ENCODE data around the gene OSBPL8. TPM values are rescaled to one million over a fixed set of nuclear protein-coding genes. Genes with fewer than 3 reads are reported as not detected.

OSBPL8 gene
- total and polyA plus RNA-seq, 2 donors (not counting 1 experiment from before 2014, with no cell fraction given) = 11.1 to 112 TPM

GRCh38 chr12:76542908-76543307, 16.7 kb downstream of the OSBPL8 start:
- POLR2A ChIA-PET = interaction anchor here (1.1 kb wide), 1 partner anchor 16 kb away, joined by 3 read pairs; no protein-coding TSS in a partner anchor
- CTCF ChIA-PET = no interaction called here
- TF ChIP-seq CTCF (IDR thresholded peaks at IDR 0.05) = no peak
- no peak for TF ChIP-seq EZH2 (IDR thresholded peaks at IDR 0.05; ENCODE audit: borderline replicate concordance, insufficient read depth, low read depth, low read length, poor library complexity, severe bottlenecking)
- H2AFZ ChIP-seq (ENCODE audit: insufficient read depth, low read depth, low read length, poor library complexity, severe bottlenecking) = no peak overlapping the region
- H3K4me1 ChIP-seq (ENCODE audit: control insufficient read depth in 2 of 2, insufficient read depth in 2 of 2, low read length in 2 of 2) = peaks cover 5 to 20% of the 10 kb centered on the region in 2 donors
- Mint-ChIP-seq H3K4me3 (no peak overlapping the region), H3K27ac (no peak overlapping the region), H3K9me3 (ENCODE audit: insufficient read depth) (no peaks in the 10 kb centered on the region), H3K4me1 (peaks cover 52% of the 10 kb centered on the region), H3K27me3 (no peaks in the 10 kb centered on the region)
- H3K9ac ChIP-seq (ENCODE audit: low read length) = no peak overlapping the region
- intact Hi-C loops (cut with micrococcal nuclease) = no loop called here
- H3K27ac ChIP-seq (ENCODE audit: low read length in 2 of 2) = no peak overlapping the region
- WGBS (ENCODE audit: insufficient coverage) = no CpG with 5 or more reads among the region's 5 CpGs
- H3K79me2 ChIP-seq (ENCODE audit: control insufficient read depth, insufficient read depth, low read length) = peaks cover 98% of the 10 kb centered on the region
- no peak overlapping the region for H3K4me2 ChIP-seq (replicated peaks; ENCODE audit: low read depth, low read length, poor library complexity, severe bottlenecking)
- no peaks in the 10 kb centered on the region for H3K36me3 ChIP-seq (replicated peaks in 1 of 2; ENCODE audit: control extremely low read depth in 1 of 2, control insufficient read depth in 1 of 2, extremely low read depth in 1 of 2, insufficient read depth in 2 of 2, low read length in 1 of 2)
- H4K20me1 ChIP-seq (ENCODE audit: control insufficient read depth, insufficient read depth, low read length, poor library complexity, severe bottlenecking) = peaks cover 69% of the 10 kb centered on the region
- DNase-seq (no peak), ATAC-seq (ENCODE audit: low read depth) (no peak)
- no peak overlapping the region for H3K4me3 ChIP-seq (ENCODE audit: control extremely low read depth in 1 of 5, extremely low read depth in 1 of 5, insufficient read depth in 1 of 5, low read depth in 2 of 5, low read length in 4 of 5)
- no peaks in the 10 kb centered on the region for H3K9me3 ChIP-seq (ENCODE audit: control extremely low read depth in 1 of 3, control insufficient read depth in 2 of 3, insufficient read depth in 1 of 3, low read length in 2 of 3)
- no peaks in the 10 kb centered on the region for H3K27me3 ChIP-seq (replicated peaks in 1 of 4; ENCODE audit: control extremely low read depth in 1 of 4, control insufficient read depth in 3 of 4, insufficient read depth in 4 of 4, low read length in 3 of 4)

- no peak overlapping the region for H3K4me2 ChIP-seq (replicated peaks; ENCODE audit: low read depth, low read length, poor library complexity, severe bottlenecking)
- no peak overlapping the region for H2AFZ ChIP-seq (ENCODE audit: insufficient read depth, low read depth, low read length, poor library complexity, severe bottlenecking)
- H3K9me3 Mint-ChIP-seq (ENCODE audit: insufficient read depth) = no peaks in the 10 kb centered on the region
- H3K27me3 Mint-ChIP-seq = no peaks in the 10 kb centered on the region
- peaks cover 5 to 13% of the 10 kb centered on the region in 2 donors for H3K4me1 ChIP-seq (ENCODE audit: control insufficient read depth in 2 of 2, insufficient read depth in 2 of 2, low read length in 2 of 2)
- WGBS (ENCODE audit: insufficient coverage) = 100% methylated on average over 5 of the region's 6 CpGs
- H3K9me3 ChIP-seq (ENCODE audit: control extremely low read depth in 1 of 3, control insufficient read depth in 2 of 3, insufficient read depth in 1 of 3, low read length in 2 of 3) = peaks cover 0 to 2% (median 0%) of the 10 kb centered on the region in 3 donors
- H3K27ac Mint-ChIP-seq = no peak overlapping the region
- no peak overlapping the region for H3K9ac ChIP-seq (ENCODE audit: low read length)
- no peak overlapping the region for H3K4me3 Mint-ChIP-seq
- peaks cover 3 to 7% of the 10 kb centered on the region in 2 experiments for H3K36me3 ChIP-seq (replicated peaks in 1 of 2; ENCODE audit: control extremely low read depth in 1 of 2, control insufficient read depth in 1 of 2, extremely low read depth in 1 of 2, insufficient read depth in 2 of 2, low read length in 1 of 2)
- no peak overlapping the region for H3K4me3 ChIP-seq (ENCODE audit: control extremely low read depth in 1 of 5, extremely low read depth in 1 of 5, insufficient read depth in 1 of 5, low read depth in 2 of 5, low read length in 4 of 5)
- TF ChIP-seq EZH2 (IDR thresholded peaks at IDR 0.05; ENCODE audit: borderline replicate concordance, insufficient read depth, low read depth, low read length, poor library complexity, severe bottlenecking) (no peak), CTCF (IDR thresholded peaks at IDR 0.05) (no peak)
- CTCF ChIA-PET = no interaction called here
- H3K27ac ChIP-seq (ENCODE audit: low read length in 2 of 2) = no peak overlapping the region
- ATAC-seq (ENCODE audit: low read depth) (no peak), DNase-seq (no peak)
- POLR2A ChIA-PET = no interaction called here
- peaks cover 43% of the 10 kb centered on the region for H4K20me1 ChIP-seq (ENCODE audit: control insufficient read depth, insufficient read depth, low read length, poor library complexity, severe bottlenecking)
- peaks cover 37% of the 10 kb centered on the region for H3K4me1 Mint-ChIP-seq
- no peaks in the 10 kb centered on the region for H3K27me3 ChIP-seq (replicated peaks in 1 of 4; ENCODE audit: control extremely low read depth in 1 of 4, control insufficient read depth in 3 of 4, insufficient read depth in 4 of 4, low read length in 3 of 4)
- intact Hi-C loops (cut with micrococcal nuclease) = no loop called here
- H3K79me2 ChIP-seq (ENCODE audit: control insufficient read depth, insufficient read depth, low read length) = peaks cover 98% of the 10 kb centered on the region
Observed at GRCh38 chr12:76539727-76540126, 19.8 kb downstream of the OSBPL8 start.

Measured in B cell (primary cell).